ENCODE results near the gene EHMT1. TPM values are rescaled to one million over a fixed set of nuclear protein-coding genes. Genes with fewer than 3 reads are reported as not detected.

EHMT1 gene
- total and polyA plus RNA-seq, 2 of the 8 experiments (the other 6 are each of a cell fraction or from before 2014, with no cell fraction given) = 95.7 to 163 TPM

GRCh38 chr9:137607141-137607857 lies 11.5 kb upstream of the EHMT1 start (continued):
- TF ChIP-seq, protein P1, sequence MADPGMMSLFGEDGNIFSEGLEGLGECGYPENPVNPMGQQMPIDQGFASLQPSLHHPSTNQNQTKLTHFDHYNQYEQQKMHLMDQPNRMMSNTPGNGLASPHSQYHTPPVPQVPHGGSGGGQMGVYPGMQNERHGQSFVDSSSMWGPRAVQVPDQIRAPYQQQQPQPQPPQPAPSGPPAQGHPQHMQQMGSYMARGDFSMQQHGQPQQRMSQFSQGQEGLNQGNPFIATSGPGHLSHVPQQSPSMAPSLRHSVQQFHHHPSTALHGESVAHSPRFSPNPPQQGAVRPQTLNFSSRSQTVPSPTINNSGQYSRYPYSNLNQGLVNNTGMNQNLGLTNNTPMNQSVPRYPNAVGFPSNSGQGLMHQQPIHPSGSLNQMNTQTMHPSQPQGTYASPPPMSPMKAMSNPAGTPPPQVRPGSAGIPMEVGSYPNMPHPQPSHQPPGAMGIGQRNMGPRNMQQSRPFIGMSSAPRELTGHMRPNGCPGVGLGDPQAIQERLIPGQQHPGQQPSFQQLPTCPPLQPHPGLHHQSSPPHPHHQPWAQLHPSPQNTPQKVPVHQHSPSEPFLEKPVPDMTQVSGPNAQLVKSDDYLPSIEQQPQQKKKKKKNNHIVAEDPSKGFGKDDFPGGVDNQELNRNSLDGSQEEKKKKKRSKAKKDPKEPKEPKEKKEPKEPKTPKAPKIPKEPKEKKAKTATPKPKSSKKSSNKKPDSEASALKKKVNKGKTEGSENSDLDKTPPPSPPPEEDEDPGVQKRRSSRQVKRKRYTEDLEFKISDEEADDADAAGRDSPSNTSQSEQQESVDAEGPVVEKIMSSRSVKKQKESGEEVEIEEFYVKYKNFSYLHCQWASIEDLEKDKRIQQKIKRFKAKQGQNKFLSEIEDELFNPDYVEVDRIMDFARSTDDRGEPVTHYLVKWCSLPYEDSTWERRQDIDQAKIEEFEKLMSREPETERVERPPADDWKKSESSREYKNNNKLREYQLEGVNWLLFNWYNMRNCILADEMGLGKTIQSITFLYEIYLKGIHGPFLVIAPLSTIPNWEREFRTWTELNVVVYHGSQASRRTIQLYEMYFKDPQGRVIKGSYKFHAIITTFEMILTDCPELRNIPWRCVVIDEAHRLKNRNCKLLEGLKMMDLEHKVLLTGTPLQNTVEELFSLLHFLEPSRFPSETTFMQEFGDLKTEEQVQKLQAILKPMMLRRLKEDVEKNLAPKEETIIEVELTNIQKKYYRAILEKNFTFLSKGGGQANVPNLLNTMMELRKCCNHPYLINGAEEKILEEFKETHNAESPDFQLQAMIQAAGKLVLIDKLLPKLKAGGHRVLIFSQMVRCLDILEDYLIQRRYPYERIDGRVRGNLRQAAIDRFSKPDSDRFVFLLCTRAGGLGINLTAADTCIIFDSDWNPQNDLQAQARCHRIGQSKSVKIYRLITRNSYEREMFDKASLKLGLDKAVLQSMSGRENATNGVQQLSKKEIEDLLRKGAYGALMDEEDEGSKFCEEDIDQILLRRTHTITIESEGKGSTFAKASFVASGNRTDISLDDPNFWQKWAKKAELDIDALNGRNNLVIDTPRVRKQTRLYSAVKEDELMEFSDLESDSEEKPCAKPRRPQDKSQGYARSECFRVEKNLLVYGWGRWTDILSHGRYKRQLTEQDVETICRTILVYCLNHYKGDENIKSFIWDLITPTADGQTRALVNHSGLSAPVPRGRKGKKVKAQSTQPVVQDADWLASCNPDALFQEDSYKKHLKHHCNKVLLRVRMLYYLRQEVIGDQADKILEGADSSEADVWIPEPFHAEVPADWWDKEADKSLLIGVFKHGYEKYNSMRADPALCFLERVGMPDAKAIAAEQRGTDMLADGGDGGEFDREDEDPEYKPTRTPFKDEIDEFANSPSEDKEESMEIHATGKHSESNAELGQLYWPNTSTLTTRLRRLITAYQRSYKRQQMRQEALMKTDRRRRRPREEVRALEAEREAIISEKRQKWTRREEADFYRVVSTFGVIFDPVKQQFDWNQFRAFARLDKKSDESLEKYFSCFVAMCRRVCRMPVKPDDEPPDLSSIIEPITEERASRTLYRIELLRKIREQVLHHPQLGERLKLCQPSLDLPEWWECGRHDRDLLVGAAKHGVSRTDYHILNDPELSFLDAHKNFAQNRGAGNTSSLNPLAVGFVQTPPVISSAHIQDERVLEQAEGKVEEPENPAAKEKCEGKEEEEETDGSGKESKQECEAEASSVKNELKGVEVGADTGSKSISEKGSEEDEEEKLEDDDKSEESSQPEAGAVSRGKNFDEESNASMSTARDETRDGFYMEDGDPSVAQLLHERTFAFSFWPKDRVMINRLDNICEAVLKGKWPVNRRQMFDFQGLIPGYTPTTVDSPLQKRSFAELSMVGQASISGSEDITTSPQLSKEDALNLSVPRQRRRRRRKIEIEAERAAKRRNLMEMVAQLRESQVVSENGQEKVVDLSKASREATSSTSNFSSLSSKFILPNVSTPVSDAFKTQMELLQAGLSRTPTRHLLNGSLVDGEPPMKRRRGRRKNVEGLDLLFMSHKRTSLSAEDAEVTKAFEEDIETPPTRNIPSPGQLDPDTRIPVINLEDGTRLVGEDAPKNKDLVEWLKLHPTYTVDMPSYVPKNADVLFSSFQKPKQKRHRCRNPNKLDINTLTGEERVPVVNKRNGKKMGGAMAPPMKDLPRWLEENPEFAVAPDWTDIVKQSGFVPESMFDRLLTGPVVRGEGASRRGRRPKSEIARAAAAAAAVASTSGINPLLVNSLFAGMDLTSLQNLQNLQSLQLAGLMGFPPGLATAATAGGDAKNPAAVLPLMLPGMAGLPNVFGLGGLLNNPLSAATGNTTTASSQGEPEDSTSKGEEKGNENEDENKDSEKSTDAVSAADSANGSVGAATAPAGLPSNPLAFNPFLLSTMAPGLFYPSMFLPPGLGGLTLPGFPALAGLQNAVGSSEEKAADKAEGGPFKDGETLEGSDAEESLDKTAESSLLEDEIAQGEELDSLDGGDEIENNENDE (IDR thresholded peaks at IDR 0.05; ENCODE audit: insufficient replicate concordance, low read length) = no peak
- TF ChIP-seq NRF1 (IDR thresholded peaks at IDR 0.05; ENCODE audit: low read depth, low read length) (no peak), RNF2 (IDR thresholded peaks at IDR 0.05; ENCODE audit: borderline replicate concordance, low read depth, low read length, missing control alignments, poor library complexity, severe bottlenecking) (no peak), SIN3A (conservative IDR thresholded peaks at IDR 0.05 in 1 of 2, IDR thresholded peaks at IDR 0.05 in 1 of 2; ENCODE audit: low read depth in 1 of 2, low read length in 2 of 2) (no peak), FOSL1 (IDR thresholded peaks at IDR 0.05; ENCODE audit: insufficient read depth, low read depth, low read length) (no peak), TEAD4 (IDR thresholded peaks at IDR 0.05; ENCODE audit: low read depth, low read length) (no peak), CTBP2 (IDR thresholded peaks at IDR 0.05; ENCODE audit: borderline replicate concordance, insufficient read depth, insufficient read length, low read length) (no peak), POLR2A (IDR thresholded peaks at IDR 0.05; ENCODE audit: control extremely low read depth in 1 of 2, low read depth in 2 of 2, low read length in 2 of 2) (no peak), HDAC6 (IDR thresholded peaks at IDR 0.05; ENCODE audit: low read depth, low read length) (no peak), EZH2 (IDR thresholded peaks at IDR 0.05; ENCODE audit: low read depth, low read length, severe bottlenecking) (no peak)

Data from H1 (cell line).